NK-92 (cell line): Measurements from ENCODE around the gene TCFL5.
A peak's percentile ranks its signal among the peaks of the same experiment; 100 is the strongest.

Experiments
- DNase-seq: peaks from one replicate; lab custom pipeline; 2025; ENCODE audit not compliant: unreplicated experiment; lab: John Stamatoyannopoulos, UW

The TCFL5 gene

DNA sequence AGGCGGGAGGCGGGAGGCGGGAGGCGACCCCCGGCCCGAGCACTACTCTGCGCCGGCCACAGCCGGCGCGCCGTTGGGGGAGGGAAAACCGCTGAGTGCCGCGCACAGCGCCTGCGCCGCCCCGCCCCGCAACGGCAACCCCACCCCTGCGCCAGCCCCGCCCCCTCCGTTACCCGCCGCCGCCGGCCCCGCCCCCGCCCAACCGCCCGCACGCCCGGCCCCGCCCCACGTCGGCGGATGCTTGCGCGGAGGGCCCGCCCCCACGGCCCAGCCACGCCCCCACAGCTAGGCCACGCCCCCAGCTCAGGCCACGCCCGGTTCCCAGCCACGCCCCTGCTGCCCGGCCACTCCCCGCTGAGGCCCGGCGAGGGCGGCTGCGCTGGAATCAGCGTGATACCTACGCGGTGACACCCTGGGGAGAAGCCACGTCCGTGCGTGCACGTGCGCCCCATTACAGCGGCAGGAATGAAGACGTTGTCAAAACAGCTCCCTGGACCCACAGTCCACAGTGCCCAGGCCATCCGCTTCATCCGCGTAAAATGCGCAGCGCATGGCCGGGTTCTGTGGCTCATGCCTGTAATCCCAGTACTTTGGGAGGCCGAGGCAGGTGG is at the start of gene TCFL5:
Gene TCFL5 (minus strand): TSS at position 97 of the 611 bp plus-strand sequence. CDS start 152 bp downstream, outside the sequence.
- peak; percentile 33 for DNase-seq

DNA sequence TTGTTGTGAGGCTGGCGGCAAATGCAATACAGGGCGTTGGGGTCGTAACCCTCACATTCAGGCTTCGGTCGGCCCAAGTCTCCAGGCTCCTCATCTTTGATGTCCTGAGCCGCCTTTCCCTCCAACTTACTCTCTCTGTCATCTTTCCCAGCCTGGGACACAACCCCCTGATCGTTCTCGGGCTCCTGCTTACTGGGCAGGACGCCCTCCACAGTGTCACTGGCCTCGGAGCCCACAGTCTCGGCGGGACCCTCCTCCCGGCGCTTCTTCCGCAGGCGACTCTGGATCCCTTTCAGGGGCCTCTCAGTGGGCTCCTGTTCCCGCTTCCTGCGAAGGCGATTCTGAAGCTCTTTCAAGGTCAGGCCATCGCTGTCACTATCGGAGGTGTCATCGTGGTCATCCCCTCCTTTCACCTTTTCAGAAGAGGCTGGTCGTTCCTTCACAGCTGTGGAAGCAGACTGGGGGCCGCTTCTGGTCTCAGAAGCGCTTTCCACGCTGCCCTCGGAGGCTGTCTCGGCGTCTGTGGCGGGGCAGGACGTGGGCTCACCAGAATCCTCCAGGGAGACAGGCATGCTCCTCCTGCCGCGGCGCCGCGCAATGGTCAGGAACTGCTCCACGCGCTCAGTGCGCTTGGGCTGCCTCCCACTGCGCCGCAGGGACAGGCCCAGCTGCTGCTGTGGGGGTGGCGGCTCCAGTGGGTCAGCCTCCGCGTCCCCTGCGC is 49.3 kb upstream of the TCFL5 start:
- DNase-seq = no peak

DNA sequence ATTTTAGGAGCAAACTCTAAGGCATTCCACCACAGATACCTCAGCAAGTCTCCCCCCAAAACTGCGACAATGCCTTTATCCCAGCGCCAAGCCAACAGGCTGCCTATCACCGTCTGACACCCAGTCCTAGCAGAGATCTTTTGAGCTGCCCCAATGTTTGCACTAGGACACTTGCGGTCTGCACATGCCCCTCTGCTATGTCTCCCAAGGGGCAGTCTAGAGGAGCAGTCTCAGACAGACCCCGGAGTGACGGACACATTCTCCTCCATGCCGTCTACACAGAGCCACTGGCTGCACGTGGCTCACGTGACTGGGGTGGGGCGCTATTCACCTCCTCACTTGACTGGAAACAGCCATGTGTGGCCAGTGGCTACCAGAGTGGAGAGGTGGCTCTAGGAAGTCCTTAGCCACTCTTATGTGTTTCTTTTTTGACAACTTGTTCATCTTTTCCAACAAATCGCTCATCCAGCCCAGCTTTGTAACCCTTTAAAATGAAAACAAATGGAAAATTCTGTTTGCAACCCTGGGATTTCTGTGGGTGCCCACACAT is 48.7 kb upstream of the TCFL5 start:
- no peak for DNase-seq

DNA sequence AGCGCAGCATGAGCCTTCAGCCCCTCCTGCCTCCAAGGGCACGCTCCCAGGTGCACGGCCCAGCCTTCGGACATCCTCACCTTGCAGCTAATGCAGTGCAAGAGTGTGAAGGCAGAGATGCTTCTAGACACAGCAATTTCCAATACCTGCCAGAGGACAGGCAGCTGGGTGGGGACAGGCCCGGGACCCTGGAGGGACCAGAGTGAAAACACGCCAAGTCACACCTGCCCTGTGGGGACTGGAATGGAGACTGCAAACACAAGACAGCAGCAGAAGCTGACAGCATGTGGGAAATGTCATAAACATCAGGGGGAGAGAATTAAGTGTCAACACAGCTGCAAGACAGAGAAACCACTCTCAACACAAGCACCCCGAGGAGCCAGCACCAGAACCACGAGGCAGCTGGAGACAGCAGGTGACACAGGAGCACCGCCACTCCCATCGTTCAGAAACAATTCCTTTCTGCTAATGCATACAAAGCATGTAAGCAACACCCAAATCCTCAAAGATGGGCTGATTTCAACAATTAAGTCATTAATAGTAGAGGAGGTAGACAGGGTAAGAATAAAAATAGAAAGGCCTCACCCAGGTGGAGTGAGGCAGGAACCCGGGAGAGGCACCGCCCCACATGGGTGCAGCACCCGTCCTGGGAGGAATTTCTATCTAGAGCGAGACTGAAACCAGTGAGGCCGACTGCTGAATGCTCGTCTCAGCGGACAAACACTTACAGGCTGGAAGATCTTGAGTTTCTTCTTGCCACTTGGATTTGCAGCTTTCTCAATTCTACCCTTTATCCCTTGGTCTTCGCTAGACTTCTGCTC is 47.6 kb upstream of the TCFL5 start:
- no peak for DNase-seq

DNA sequence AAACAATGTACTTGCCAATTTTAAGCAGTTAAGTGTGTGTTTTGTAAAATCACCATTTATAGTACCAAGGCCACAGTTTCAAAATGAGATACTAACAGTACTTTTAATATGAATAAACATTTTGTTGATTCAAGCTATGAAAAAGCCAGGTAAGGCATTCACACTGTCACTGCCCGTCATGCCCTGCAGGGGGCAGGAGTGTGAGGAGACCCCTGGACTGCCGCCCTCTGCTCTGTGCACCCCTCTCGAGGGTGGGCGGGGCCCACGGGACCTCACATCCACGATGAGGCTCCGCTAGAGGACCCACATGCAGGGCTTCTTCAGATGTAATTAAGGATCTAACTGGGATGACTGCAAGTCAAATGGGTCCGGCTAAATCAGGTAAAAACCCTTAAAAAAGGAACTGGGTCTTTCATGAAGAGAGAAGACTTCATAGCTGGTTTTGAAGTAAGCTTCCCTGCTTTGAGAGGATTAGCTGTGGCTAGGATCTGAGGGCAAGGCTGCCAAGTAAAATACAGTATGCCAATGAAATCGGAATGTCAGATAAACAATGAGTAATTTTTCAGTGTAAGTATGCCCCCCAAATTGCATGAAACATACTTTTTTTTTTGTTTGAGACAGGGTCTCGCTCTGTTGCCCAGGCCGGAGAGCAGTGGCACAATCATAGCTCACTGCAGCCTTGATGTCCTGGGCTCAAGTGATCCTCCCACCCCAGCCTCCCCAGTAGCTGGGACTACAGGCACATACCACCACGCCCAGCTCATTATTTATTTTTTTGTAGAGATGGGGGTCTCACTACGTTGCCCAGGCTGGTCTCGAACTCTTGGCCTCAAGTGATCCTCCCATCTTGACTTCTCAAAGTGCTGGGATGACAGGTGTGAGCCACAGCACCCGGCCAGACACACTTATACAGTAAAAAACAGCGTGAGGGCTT is 46.0 kb upstream of the TCFL5 start:
- no peak for DNase-seq

DNA sequence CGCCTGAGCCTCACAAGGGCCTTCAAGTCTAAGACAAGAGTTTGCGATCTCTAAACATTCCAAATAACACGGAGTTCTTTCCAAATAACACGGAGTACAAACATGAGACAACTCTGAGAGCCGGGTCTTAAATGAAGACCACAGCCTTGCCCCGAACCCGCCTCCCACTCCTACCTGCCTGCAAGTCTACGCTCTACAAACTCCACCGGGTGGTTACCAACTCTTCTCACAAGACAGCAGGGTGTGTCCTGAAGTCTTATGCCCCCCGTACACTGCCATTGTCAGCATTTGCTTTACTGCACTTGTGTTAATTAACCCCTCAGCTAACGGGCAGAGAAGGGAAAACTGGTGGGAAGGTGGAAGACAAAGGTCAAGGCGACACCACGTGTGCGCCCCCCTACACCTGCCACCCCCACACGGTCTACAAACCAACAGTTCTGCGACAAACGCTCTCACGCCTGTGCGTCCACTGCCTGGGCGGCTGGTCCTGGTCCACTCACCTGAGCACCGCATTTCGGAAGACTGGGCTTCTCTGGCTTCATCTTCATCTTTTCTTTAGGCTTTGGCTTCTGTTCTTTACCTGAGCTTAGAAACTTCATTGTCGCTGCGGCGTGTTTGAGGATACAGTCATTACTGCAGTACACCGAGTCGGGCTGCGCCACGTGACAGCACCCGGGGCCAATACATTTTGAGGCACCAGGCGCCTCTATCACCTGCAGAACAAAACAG is 45.2 kb upstream of the TCFL5 start:
- no peak for DNase-seq

DNA sequence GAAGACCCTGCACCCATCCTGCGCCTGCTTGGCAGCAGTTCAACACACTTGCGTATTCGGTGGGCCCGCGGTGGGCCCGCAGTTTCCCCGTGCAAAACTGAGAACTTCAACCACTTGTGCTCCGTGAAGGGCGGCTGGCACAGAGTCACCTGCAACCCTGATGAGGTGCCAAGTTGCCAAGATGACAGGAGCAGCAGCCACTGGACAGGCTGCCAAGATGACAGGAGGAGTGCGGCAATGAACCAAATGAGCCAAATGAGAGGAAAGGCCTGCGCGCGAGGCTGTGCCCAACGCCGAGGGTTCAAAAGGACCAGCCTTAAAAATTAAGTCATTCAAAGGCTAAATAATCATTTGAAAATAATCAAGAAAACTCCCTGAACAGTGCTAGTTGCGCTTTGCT is 44.6 kb upstream of the TCFL5 start:
- no peak for DNase-seq

DNA sequence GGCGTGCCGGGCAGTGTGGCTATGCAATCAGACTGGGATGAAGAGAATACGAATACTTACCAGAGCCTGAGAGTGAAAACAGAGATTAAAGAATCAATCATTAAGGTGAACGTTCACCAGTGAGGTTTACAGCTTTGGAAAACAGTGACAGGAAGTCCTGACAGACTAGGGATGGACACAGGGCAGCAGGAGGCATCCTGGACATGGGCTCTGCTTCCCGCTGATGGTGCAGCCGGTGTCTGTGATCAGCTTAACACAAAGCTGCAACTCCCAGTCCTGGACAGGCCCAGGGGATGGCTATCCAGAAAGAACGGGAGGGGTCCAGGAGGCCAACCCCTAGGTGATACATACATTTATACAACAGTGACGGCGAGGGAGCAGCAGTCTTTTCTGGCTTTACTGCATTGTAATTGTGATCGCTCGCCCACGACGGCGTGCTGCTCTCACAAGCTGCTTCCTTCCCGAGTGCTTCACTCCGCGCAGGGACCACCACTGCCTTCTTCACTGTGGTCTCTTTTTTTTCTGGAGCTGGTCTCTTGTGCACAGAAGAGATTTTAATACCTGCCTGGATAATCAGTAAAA is 44.0 kb upstream of the TCFL5 start:
- no peak for DNase-seq

DNA sequence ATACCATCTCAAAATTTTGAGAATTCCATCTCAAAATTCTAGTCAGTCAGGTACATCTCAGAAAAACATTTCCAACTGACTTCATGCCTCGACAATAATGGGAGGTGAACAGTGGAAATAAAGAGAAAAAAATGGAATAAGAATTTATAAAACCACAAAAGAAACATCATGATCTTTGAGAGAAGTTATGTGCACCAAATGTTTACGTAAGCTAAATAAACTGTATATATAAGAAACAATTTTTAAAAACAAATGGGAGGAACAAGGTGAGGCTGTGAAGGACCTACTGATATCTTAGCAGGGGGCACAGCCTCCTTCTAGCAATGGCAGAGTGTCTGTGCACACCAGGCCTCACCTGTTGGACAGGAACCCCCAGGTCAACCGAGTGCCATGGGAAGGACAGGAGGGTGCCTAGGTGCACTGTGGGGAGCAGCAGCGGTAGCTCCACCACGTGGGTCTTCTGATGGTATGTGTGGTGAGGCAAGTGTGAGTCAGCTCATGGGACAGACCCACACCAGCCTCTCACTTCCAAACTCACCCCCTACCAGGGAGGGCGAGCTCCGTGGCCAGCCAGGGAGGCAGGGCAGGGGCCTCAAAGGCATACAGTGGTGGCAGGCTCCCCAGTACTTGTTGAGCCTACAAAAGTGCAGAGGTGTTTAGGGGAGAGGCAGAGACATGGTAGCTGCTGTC is 41.4 kb upstream of the TCFL5 start:
- DNase-seq = no peak

DNA sequence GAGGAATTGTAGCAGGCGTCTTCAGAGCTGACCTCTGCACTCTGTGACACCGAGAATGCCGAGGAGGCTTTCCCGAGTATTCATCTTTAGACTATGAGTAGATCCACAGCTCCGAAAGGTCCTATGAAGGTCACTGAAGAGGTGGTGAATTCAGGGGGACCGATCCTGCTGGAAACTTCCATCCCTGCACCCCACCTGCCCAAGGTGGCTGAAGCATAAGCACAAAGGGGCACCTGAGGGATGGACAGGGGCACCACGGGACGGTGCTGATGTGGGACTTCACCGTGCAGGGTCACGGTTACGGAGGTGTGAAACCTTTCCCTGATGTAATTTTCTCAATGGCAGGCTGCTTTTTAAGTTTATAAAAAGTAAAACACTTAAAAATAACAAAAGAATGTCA is 40.3 kb upstream of the TCFL5 start:
- DNase-seq = no peak

DNA sequence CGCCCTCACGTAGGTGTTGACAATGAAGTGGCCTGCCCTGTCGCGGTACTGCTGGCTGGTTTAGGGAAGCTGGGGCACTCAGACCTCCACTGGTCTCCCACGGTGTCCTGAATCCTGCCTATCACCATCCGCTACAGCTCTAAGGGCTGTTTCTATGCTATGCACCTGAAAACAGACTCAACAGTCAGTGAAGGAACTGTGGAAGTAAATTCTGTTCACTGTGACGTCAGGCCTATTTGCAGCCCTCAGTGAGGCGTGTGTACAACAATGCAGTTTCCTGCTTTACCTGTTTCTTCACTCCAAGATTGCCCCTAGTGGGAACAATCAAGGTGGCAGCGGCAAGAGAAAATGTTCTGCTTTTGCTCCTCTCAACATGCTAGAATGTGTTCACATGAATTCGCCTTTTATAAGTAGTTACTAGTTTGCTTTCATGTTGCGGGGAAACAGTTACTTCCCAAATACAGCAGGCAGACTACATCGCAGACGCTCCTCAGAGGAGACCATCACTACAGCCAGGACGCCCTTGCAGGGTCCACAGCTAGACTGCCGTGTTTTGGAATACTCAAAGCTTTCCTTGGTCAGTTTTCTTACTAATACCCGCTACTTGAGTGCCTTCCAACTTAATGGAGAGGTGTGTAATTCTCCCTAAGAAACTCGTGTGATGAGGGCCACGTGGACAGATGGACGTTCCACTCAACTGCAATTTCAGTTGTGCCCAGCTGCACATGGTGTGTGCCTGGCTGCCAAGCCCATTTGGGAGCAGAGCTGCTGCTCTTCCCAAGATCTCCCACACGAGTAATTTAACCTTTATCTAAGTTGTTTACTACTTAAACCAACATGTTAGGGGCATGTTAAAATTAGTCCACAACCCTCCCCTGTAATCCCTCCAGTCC is 39.3 kb upstream of the TCFL5 start:
- DNase-seq = no peak

DNA sequence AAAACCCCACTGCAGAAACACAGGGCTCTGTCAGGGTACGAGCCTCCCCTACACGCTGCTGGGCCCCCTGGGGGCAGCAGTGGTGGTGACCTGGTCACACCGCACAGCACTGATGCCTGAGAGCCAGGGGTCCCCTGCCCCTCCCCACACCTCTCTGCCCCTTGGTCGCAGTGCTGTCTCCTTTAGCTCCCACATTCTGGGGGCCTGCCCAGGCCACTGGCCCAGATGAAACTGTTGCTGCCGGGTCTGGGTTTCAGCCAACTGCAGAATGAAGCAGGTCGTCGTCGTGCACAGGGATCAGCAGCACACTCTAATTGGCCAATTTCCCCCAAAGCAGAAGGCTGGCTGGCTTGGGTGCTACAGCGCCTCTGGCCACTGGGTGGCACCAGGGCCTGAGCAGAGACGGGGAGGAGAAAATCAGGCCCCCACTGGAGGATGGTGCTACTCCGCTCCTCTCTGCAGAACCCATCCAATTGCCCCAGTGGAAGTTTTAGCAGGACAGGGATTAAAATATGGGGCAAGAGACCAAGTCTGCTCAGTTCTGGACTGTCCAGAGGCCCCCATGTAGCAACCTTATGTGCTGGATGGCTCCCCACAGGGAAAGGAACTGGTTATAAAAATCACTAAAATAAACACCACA is 38.5 kb upstream of the TCFL5 start:
- no peak for DNase-seq

DNA sequence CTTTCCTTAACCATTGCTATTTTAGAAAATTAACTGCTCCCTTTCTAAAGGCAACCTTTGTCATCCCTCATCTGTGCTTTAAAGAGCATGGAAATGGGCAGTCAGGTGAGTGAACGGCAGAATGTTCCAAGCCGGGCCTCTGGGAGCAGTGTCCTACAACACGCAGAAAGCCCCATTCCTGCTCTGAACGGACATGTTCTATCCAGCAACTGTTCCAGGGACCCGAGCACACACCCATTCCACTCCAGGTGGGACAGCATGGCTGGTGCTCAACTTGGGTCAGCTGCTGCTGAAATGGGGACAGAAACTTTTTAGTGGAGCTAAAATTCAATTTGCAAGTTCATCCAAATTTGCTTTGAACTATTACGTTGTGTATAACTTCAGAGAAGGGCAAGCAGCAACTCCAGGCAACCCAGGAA is 38.0 kb upstream of the TCFL5 start:
- DNase-seq = no peak

DNA sequence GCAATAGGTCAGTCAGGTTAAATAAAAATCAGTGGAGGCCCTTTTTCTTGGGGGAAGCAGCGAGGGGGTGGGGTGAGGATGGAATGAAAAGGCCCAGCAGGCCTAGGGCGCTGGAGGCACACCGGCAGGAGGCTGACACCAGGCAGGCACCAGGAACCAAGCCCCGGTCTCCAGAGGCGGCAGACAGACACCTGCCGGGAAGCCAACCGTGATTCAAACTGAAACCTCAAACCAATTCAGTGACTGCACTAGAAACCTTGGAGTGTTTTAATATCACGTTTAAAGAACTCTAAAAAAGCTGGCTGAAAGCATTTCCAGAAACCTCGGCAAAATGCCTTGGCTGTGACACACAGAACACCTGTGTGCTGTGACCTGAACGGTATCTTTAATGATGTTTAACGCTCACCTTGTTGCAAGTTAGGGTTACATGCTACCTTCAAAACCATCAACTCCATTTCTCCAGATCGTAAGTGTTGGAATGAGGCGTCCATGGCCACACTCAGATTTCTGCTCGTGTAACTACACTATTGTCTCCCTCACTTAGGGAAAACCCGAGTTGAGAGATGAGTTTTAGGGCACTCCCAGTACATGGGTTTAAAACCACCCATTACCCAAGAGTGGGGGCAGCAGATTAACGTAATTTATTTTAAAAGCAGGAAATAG is 37.5 kb upstream of the TCFL5 start:
- no peak for DNase-seq

DNA sequence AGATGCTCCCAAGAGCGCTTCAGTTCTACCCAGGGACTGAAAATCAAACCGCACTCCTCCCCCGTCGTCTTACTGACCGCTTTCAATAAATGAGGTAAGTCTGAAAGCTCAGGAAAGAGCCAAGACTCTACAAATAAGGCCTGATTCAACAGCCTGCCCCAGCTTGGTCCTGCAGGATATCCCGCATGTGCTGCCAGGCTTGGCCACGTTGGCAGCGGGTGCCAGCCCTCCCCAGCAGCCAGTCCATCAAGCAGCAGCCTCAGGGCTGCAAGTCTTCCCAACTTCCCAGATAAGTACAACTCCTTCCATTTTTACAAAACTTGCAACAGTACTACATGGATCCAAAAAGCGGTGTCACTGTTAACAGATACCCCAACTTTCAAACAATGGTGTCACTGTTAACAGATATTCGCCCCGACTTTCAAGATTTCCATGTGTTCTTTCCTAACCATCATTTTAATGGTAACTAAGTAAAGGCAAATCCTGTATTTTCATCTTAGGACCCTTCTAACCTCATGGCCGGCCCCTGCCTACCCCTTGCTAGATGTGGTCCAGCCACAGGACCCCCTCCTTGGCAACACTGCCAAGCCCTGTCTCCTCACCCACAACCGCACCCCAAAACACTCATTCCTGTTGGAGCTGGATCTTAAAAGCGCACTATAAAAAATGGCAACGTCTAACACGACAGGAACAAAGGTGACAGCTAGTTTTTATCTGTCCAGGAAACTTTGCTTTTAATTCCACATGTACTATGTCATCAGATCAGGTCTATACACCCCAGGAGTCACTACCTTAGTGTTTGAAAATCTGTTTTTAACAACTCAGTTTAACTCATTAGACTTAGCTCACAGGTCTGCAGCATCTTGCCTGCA is 36.7 kb upstream of the TCFL5 start:
- DNase-seq = no peak

DNA sequence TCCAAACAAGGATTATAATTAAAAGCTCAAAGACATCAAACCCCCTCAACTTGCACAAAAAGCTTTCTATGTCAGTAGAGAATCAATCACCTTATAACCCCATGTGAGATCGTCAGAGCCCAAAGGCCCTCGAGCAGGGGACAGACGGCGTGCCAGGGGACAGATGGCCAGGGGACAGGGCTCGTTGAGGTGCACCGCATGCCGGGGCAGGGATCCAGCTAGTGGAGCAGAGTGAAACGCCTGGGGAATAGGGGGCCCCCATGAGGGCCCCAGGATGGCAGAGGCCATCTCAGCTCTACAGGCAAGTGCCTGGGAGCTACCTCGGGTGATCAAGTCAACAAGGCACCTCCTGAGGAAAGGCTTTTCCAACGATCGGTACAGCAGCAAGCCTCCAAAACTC is 36.0 kb upstream of the TCFL5 start:
- no peak for DNase-seq
